GM19328 (cell line): ENCODE data around the gene PPP1R16B.

Experiments used
- ATAC-seq: cut with Tn5 transposase; IDR thresholded peaks from one replicate; pipeline ENCODE4 v1.9.1; 2021; ENCODE audit warnings: mild to moderate bottlenecking, moderate library complexity; ENCODE audit not compliant: unreplicated experiment

The PPP1R16B gene

DNA sequence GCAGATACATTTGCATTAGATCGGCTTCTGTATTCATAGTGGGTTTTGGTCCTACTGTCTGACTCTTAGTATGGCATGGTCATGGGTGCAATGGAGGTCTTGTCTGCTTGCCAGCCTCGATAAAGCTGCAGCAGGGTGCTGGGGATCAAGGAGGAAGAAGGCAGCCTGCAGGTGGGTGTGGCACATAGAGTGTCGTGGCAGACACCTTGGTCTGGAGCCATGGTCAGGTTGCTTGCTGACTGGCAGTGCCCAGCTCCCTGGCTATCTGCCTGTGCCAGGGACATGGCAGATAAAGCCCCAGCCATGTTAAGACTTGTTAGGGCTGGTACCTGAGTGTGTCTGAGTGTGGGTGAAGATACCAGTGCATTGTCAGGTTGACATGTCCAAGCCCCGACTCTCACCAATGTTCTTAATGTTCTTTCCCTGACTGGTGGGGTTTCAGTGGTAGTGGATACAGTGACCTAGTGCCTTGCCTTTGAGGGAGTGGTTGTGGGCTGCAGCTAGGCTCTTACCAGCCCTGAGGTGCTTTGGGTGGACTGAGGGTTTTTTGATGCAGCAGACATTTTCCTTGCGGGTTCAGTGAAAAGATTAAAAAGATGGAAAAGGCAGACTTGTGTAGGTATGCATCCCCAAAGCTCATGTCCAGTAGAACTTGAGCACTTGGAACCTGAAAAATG is 122.5 kb downstream of the PPP1R16B start:
- ATAC-seq: no peak

DNA sequence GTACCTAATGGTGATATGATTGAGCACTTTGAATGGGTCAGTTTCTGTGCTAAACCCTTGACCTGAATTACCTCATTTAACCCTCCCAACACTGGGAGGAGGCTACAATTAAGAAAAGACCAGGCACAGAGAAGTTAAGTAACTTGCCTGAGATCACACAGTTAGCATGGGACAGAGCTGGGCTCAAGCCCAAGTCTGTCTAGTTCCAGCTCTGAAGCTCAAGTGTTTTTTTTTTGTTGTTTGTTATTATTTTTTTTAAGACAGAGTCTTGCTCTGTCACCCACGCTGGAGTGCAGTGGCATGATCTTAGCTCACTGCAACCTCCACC is 124.7 kb downstream of the PPP1R16B start:
- no peak for ATAC-seq

DNA sequence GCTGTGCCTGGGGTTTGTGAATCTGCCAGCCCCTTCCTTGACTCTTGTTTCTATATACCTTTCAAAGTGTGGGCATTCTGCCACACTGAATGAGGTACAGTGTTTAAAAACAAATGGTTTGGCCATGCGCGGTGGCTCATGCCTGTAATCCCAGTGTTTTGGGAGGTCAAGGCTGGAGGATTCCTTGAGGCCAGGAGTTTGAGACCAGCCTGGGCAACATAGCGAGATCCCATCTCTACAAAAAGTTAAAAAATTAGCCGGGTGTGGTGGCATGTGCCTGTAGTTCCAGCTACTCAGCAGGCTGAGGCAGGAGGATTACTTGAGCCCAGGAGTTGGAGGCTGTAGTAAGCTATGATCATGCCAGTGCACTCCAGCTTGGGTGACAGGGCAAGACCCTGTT is 126.5 kb downstream of the PPP1R16B start:
- ATAC-seq: no peak

DNA sequence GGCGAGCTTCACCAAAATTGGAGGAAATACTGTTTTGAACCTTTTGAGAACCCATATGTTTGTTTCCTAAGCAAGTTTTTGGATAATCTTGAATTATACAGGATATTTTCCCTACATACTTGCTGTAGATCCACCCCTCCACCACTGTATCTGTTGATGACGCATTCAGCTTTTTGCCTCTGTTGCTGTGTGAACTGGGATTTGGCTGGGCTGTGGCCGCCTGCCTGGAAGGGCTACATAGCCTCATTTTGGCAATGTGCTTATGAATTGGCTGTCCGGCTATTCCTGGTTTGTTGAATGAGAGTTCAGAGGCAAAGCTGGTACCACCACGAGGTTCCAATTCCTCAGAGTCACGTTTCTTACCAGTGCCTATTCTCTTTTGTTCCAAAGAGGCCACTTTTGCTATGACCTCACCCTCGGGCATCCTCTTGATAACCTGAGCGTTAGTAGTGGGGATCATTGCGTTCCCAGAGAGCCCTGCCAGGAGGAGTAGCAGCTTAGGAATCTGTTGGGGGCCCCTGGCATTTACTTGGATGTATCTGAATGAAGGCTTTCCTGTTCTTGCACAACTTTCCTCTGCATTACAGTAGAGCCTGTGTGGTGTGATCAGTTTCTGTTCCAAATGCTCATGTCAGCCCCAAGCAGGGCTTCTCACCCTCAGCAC is 127.1 kb downstream of the PPP1R16B start:
- ATAC-seq: no peak

DNA sequence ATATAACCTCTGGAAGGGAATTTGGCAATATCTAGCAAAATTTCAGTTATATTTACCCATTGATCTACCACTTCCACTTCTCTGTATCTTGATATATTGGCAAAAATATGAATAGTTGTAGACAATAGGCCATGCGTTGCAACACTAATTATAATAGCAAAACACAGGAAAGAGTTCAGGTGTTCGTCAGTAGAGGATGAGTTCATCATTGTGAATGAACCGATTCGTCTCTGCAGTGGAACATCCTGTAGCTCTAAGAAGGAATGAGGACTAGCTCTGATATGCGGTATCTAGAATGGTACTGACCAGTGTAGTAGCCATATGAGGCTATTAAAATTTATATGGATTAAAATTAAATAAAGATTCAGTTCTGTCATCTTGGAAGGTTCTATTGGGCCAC is 129.0 kb downstream of the PPP1R16B start:
- no peak for ATAC-seq

DNA sequence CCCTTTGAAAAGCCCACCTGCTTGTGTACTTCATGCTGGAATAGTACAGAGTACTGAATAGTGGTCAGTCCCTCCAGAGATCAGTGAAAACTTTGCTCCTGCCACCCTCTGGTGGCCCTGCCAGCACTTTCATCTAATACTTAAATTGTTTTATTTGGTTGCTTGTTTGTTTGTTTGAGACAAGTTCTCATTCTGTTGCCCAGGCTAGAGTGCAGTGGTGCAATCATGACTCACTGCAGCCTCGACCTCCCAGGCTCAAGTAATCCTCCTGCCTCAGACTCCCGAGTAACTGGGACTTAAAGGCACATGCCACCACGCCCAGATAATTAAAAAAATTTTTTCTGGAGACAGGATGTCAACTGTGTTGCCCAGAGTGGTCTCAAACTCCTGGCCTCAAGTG is 129.8 kb downstream of the PPP1R16B start:
- no peak for ATAC-seq

DNA sequence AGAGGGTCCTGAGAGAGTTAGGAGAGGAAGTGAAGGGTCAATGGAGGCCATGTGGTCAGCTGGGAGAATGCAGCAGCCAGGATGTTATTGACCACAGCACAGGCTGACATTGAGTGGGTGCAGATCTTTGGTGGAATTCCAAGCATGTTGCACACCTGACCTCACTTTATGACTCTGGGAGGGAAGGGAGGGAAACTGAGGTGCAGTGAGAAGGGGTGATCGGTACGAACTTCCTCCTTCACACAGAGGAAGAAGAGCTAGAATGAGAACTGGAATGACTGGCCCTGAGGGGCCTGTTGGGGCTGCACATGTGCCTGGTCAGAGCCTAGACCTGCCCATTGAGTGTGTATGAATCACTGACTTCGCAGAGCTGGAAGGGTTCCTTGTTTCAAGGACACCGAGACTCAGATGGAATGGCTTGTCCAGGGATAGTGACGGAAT is 130.5 kb downstream of the PPP1R16B start:
- ATAC-seq: no peak

DNA sequence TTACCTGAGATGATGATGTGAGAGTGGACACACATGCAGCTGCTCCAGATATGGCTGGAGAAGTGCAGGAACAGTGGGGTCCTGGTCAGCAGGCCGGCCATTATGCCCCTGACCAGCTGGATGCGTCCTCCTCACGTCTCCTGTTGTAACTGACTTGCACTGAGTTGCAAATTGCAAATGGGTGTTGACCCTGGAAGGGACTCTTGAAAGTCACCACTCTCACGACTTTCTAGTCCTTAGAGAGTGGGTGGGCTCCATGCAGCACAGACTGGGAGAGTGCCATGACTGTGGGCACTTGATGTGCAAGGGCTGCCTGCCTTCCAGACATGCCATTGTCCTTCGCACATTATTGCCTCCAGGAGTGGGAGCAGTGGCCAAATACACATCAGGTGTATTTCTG is 131.5 kb downstream of the PPP1R16B start:
- no peak for ATAC-seq

DNA sequence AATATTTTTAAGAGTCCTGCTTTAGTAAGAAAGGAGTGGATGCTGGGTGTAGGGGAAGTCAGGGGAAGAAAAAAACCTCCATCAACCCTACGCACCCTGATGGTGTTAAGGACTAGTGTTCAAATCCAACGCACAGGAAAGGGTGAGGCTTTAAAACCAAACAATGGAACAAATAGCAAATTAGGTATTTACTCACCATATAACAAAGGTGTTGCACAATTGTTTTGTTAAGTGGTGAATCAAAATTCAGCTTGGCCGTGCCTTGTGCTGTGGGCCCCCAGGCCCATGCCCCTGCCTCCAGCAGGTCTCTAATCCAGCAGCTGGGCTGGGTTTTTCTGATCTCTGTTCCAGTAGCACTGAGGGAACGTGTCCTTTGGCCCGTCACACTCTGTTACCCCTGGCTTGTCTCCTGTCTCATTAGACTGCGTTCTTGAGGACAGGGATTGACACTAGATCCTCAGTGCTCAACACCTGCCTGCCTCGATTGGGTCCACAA is 132.5 kb downstream of the PPP1R16B start:
- no peak for ATAC-seq

DNA sequence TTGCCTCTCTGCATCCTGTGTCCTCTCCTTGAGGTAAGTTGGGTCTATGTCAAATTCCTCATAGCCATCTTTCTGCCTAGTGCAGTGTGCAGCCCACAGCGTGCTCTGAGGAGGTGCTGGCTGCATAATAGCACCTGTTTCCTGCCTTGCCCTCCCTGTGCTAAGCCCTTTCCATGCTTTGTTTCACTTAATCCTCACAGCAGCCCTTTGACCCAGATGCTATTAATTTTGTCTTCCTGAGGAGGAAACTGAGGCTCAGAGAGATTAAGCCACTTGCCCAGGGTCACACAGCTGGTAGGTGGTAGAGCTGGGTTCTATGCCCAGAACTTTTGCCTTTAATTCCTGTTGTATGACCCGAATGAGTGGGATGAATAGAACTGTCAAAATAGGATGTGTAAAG is 134.2 kb downstream of the PPP1R16B start:
- ATAC-seq: no peak

DNA sequence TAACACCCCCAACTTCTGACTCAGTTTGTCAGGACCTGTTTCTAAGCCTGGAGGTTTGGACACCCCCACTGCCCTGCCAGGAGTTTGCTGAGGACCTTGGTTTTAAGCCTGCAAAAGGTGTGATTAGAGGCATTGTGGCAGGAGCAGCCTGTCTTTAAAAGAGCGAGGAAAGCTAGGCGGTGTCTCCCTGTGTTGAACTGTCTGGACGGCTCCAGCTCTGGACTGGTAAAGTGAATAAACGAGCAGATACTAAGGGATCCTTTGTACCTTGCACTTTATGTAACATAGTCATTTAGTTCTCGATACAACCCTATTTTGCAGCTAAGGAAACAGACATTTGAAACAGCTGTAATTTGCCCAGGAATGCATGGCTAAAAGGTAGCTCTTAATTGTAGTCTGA is 135.1 kb downstream of the PPP1R16B start:
- ATAC-seq: no peak

DNA sequence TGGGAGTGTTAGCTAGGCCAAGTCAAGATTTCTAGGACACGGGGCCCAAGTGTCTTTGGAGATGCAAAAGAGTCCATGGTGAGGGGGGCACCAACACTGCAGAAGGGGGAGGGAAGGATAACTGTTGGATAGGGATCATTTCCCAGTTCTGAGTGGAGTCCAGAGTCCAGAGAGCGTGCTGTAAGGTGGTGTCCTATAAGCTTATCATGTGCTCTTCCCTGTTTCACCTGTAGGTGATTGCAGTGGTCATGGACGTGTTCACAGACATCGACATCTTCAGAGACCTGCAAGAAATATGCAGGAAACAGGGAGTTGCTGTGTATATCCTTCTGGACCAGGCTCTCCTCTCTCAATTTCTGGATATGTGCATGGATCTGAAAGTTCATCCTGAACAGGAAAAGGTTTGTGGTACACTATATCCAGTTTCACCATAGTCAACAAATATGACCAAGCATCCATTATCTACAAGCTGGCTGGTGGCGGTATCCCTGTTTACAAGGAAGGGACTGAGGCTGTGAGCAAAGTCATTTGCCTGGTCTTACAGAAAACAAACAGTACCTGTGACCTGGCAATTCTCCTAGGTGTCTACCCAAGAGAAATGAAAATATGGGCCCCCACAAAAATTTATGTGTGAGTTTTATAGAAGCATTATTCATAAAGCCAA is 136.4 kb downstream of the PPP1R16B start:
- ATAC-seq: no peak

DNA sequence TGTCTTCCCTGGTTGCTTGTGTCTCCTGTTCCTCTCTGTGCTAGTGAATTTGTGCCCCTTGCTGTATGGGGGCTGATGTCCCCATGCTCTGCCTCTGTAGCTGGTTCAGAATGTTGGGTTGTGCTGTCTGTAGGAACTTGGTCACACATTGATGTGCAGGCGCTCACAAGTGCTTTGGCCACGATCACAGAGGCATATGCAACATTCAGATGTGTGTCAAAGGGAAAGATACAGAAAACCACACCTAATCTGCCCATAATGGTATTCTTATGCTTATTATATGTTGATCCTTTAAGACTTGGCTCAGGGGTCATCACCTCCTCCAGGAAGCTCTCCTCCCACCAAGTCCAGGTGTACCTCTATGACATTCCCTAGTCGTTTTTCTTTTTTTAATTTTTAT is 139.5 kb downstream of the PPP1R16B start:
- ATAC-seq: no peak

DNA sequence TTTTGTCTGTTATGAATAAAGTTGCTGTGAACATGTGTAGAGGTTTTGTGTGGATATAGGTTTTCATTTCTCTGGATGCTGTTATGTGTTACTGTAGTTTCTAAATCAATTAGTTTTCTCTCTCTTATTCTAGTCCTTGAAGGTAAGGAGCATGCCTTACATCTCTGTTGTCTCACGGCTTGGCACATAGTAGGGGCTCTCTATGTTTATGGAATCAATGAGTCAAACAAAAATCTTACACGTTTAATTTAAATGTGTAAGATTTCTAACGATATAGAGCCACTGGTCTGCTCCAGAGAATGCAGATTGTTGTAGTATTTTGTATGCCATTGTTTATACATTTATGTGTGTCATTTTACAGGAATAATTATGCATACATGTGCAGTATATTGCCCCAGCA is 141.3 kb downstream of the PPP1R16B start:
- no peak for ATAC-seq

DNA sequence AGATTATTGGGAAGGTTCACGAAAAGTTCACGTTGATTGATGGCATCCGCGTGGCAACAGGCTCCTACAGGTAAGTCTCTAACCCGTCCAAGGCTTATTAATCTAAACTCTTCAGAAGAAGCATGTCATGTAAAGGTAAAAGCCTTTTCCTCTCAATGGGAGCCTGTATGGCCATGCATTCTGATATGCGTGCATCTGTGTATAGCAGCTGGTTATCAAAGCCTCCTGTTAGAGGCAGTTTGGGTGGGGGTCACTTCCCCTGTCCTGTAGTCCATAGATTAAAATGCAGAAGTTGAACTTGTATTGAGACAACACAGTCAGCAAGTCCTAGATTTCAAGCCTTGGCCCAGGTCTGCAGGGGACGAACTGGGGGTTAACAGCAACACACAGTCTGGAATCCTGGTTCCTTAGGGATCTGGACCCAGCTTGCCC is 142.4 kb downstream of the PPP1R16B start:
- no peak for ATAC-seq

DNA sequence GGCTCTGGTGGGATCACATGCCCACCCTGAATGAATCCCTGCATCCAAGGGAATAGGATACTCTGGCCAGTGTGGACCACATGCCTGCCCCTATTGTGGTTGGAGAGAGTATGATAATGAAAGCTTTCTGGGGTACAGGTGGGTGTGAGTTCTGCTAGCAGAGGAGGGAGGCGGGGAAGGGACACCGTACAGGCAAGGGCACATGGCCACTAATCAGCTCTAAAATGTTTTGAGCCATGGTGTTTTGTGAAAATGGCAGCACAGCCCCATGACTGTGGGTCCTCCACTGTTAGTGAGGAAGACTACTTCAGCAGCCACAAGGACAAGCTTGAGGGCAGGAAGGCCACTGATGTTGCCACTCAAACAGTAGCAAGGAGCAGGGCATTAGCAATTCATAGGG is 144.8 kb downstream of the PPP1R16B start:
- no peak for ATAC-seq

DNA sequence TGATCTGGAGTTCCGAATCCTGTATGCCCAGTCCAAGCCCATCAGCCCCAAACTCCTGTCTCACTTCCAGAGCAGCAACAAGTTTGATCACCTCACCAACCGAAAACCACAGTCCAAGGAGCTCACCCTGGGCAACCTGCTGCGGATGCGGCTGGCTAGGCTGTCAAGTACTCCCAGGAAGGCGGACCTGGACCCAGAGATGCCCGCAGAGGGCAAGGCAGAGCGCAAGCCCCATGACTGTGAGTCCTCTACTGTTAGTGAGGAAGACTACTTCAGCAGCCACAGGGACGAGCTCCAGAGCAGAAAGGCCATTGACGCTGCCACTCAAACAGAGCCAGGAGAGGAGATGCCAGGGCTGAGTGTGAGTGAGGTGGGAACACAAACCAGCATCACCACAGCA is 146.1 kb downstream of the PPP1R16B start:
- no peak for ATAC-seq

DNA sequence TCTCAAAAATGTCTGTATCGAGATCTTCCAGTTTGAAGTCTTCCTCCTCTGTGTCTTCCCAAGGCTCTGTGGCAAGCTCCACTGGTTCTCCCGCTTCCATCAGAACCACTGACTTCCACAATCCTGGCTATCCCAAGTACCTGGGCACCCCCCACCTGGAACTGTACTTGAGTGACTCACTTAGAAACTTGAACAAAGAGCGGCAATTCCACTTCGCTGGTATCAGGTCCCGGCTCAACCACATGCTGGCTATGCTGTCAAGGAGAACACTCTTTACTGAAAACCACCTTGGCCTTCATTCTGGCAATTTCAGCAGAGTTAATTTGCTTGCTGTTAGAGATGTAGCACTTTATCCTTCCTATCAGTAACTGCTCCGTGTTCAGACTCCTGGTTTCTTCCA is 146.7 kb downstream of the PPP1R16B start:
- ATAC-seq: no peak

DNA sequence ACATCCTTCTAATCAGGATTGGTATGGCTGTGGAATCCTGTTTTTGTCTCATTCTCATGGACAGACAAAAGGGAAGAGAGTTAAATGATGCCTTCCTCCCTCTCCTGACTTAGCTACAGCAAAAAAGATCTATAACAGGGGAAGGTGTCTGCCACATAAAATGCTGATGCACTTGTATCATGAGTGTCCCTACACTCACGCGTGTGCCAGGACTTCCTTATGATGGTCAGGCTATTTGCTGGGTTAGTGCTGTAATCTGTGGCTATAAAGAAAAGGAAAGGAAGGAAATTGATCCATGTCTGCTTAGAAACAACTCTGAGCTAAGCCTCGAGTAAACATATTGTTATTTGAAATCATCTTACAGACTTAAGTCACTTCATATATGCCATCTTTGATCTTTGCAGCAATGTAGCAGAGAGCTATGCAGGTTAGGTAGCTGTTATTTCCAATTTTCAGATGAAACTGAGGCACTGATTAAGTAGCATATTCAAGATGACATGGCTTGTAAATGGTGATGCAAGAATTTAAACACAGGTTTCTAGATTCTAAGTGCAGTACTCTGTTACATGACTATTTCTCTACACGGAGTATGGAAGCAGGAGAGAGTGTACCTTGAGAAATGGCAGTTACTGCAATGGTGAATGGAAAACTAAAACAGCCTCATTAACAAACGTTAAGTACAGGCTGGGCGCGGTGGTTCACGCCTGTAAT is 148.3 kb downstream of the PPP1R16B start:
- ATAC-seq: no peak

DNA sequence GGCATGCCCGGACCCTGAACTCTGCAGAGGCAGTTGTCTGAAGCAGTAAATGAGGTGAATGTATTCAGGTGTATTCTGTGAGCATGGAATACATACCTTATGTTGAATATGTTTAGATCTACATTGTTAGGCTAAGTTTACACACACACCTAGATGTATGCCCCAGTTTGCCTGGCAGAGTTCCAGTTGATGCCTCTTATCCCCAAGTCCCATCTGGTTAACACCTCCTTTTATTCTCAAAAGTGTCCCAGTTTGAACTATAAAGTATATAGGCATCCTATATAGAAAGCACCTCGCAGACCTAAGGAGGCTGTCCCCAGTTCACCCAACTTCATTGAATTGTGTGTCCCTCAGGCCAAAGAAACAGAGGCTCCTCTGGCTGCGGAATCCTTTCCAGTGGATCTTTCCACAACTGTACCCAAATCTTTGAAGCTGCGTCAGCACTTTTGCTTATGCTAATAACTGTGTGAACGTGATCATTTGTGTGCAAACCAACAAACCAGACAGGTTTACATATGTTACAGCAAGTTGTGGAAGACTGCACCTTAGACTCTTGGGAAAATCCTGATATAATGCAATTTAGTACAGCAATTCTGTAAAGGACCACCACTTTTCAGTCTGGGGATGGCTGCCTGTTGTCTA is 151.9 kb downstream of the PPP1R16B start:
- ATAC-seq: no peak

DNA sequence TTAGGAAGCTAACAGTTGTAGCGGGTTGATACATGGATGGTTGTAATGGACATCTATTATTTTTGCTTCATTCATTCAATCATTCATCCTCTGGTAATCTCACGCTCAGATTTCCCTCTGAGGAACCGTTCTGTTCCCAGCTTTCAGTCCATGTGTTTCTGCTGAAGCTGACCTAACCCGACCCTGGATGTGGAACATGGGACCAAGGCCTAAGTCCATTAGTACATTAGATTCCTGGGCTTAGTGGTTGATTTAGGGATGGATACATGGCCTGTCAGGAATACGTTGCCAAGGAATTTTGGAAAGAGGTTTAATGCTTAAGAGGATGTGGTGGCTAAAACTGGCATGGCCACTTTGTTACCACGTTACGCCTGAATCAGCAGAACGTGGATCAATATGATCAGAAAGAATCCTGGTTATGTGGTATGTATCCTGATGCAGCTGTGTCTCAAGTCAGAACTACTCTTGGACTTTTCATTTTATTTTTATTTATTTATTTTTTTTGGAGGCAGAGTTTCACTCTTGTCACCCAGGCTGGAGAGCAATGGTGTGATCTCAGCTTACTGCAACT is 152.5 kb downstream of the PPP1R16B start:
- no peak for ATAC-seq
